ENCODE results near the gene LYPD6B. TPM values are rescaled to one million over a fixed set of nuclear protein-coding genes. Genes with fewer than 3 reads are reported as not detected.

Gene LYPD6B
- total RNA-seq, 2 donors from 2014 or later: 12.6 to 14.5 TPM

DNA sequence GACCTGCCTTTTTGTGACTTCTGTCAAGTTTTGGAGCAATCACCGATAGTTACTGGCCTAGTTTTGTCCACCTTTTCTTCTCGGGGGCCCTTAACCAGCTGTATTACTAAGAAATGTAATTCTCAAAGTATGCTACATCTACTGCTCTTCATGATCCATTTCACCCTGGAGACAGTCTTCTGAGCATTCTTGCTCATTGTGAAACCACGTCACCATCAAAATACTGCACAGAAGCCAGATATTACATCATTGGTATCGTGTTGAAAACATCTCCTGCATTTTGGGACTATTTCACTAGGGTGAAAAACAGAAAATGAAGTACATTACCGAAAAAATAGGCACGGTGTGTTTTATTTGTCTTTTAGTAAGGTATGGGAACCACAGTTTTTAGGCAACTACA is 11.7 kb downstream of the LYPD6B start:
- Histone ChIP-seq H3K27ac (ENCODE audit: low read depth, low read length) (no peak overlapping the region), H3K9ac (ENCODE audit: extremely low read depth, low read length, poor library complexity, severe bottlenecking) (no peak overlapping the region), H3K36me3 (ENCODE audit: control insufficient read depth, insufficient read depth, low read length) (no peaks in the 10 kb centered on the region), H3K4me1 (ENCODE audit: control insufficient read depth, insufficient read depth, low read length) (no peaks in the 10 kb centered on the region), H3K9me3 (ENCODE audit: control insufficient read depth, low read length) (peaks cover 10% of the 10 kb centered on the region), H3K4me3 (ENCODE audit: low read length) (no peak overlapping the region), H3K27me3 (ENCODE audit: control insufficient read depth, insufficient read depth, low read length, poor library complexity, severe bottlenecking) (peaks cover 10% of the 10 kb centered on the region)
- WGBS, 2 experiments (ENCODE audit: insufficient coverage in 1 of 2, insufficient read length in 1 of 2): 75 to 78% methylated on average over 4 to 6 of the region's 6 CpGs
- Mint-ChIP-seq H3K4me3 (no peak overlapping the region), H3K27ac (no peak overlapping the region), H3K27me3 (ENCODE audit: insufficient read depth) (peaks cover 3% of the 10 kb centered on the region), H3K36me3 (ENCODE audit: low read depth) (no peaks in the 10 kb centered on the region), H3K9me3 (peaks cover 18% of the 10 kb centered on the region), H3K4me1 (no peaks in the 10 kb centered on the region)
- TF ChIP-seq, protein P1, sequence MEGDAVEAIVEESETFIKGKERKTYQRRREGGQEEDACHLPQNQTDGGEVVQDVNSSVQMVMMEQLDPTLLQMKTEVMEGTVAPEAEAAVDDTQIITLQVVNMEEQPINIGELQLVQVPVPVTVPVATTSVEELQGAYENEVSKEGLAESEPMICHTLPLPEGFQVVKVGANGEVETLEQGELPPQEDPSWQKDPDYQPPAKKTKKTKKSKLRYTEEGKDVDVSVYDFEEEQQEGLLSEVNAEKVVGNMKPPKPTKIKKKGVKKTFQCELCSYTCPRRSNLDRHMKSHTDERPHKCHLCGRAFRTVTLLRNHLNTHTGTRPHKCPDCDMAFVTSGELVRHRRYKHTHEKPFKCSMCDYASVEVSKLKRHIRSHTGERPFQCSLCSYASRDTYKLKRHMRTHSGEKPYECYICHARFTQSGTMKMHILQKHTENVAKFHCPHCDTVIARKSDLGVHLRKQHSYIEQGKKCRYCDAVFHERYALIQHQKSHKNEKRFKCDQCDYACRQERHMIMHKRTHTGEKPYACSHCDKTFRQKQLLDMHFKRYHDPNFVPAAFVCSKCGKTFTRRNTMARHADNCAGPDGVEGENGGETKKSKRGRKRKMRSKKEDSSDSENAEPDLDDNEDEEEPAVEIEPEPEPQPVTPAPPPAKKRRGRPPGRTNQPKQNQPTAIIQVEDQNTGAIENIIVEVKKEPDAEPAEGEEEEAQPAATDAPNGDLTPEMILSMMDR (conservative IDR thresholded peaks at IDR 0.05): no peak
- no peak for DNase-seq

DNA sequence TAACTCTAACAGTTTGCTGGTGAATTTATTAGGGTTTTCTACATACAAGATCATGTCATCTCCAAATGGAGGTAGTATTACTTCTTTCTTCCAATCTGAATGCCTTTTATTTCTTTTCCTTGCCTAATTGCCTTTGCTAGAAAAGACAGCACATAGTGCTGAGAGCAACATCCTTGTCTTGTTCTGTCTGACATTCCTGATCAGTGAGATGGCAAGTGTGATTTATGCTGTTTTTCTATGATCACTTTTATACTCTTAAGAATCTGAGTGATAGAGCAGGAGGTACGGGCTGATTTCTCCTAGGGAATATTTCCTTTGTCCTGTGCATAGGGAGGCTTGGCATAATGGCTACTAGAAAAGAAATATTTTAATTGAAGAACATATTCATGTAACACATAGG is 17.3 kb downstream of the LYPD6B start:
- TF ChIP-seq, protein P1 (conservative IDR thresholded peaks at IDR 0.05): no peak
- Mint-ChIP-seq H3K36me3 (ENCODE audit: low read depth) (no peaks in the 10 kb centered on the region), H3K4me1 (peaks cover 12% of the 10 kb centered on the region), H3K27ac (no peak overlapping the region), H3K27me3 (ENCODE audit: insufficient read depth) (peaks cover 7% of the 10 kb centered on the region), H3K9me3 (no peaks in the 10 kb centered on the region), H3K4me3 (no peak overlapping the region)
- 43% methylated on average over 1 of the region's 1 CpG; no CpG with 5 or more reads in 1 of the 2 experiments for WGBS, 2 experiments (ENCODE audit: insufficient coverage in 1 of 2, insufficient read length in 1 of 2)
- no peak overlapping the region for H3K9ac ChIP-seq (ENCODE audit: extremely low read depth, low read length, poor library complexity, severe bottlenecking)
- H3K4me3 ChIP-seq (ENCODE audit: low read length): no peak overlapping the region
- no peaks in the 10 kb centered on the region for H3K36me3 ChIP-seq (ENCODE audit: control insufficient read depth, insufficient read depth, low read length)
- no peak overlapping the region for H3K27ac ChIP-seq (ENCODE audit: low read depth, low read length)
- peaks cover 9% of the 10 kb centered on the region for H3K27me3 ChIP-seq (ENCODE audit: control insufficient read depth, insufficient read depth, low read length, poor library complexity, severe bottlenecking)
- H3K9me3 ChIP-seq (ENCODE audit: control insufficient read depth, low read length): no peaks in the 10 kb centered on the region
- no peaks in the 10 kb centered on the region for H3K4me1 ChIP-seq (ENCODE audit: control insufficient read depth, insufficient read depth, low read length)
- DNase-seq: no peak

DNA sequence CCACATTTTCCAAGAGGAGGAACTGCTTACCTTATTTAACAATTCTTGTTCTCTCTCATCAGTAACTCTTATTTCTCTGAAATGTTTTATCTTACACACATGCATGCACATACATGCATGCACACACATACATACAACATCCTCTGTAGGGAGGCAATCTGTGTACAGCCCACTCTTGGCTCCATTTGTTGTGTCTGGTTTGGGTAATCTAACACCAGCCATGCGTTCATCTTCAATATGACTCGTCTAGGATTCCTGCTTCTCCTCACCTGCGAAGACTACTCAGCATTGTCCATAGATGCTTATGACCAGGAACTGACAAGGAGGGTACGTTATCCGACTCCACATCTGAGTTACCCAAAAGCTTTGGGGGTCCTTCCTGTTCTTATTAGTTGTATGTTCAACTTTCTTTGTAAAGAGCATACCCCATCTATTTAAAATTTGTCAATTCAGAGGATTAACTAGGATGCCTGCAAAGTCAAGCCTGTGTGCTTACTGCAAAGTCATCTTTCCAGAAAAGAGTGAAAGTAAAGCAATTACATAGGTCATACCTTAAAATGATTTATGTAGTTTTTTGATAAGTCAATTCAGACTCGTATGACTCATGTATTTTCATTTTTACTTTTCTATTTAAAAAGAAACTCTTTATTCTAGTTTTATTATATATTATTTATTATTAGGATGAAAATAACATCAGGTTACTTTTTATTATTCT is 18.2 kb downstream of the LYPD6B start:
- Histone ChIP-seq H3K27ac (ENCODE audit: low read depth, low read length) (no peak overlapping the region), H3K27me3 (ENCODE audit: control insufficient read depth, insufficient read depth, low read length, poor library complexity, severe bottlenecking) (peaks cover 9% of the 10 kb centered on the region), H3K4me3 (ENCODE audit: low read length) (no peak overlapping the region), H3K36me3 (ENCODE audit: control insufficient read depth, insufficient read depth, low read length) (no peaks in the 10 kb centered on the region), H3K4me1 (ENCODE audit: control insufficient read depth, insufficient read depth, low read length) (no peaks in the 10 kb centered on the region), H3K9ac (ENCODE audit: extremely low read depth, low read length, poor library complexity, severe bottlenecking) (no peak overlapping the region), H3K9me3 (ENCODE audit: control insufficient read depth, low read length) (no peaks in the 10 kb centered on the region)
- DNase-seq: peak; percentile 6
- TF ChIP-seq, protein P1 (conservative IDR thresholded peaks at IDR 0.05): no peak
- 95 to 98% methylated on average over 5 of the region's 6 CpGs for WGBS, 2 experiments (ENCODE audit: insufficient coverage in 1 of 2, insufficient read length in 1 of 2)
- Mint-ChIP-seq H3K9me3 (no peaks in the 10 kb centered on the region), H3K36me3 (ENCODE audit: low read depth) (no peaks in the 10 kb centered on the region), H3K27me3 (ENCODE audit: insufficient read depth) (peaks cover 7% of the 10 kb centered on the region), H3K27ac (no peak overlapping the region), H3K4me3 (no peak overlapping the region), H3K4me1 (peaks cover 13% of the 10 kb centered on the region)
